ENCODE measurements around the gene EFCAB11. TPM values are rescaled to one million over a fixed set of nuclear protein-coding genes. Genes with fewer than 3 reads are reported as not detected.

EFCAB11 gene
- total RNA-seq, result 6.9 and 9.5 TPM in 2 replicates

GRCh38 chr14:89954070-89955021, at the start of gene EFCAB11:
EFCAB11 (minus strand) TSS chr14:89954730; CDS start chr14:89954660, 70 bp downstream.

GRCh38 chr14:89955745-89956660, 1.5 kb upstream of the EFCAB11 start, which contains the start of gene TDP1:
TDP1 (plus strand) TSS chr14:89955927; CDS start chr14:89963115, 7,188 bp downstream.

Other genes starting within 250 kb of the EFCAB11 start
- gene TDP1, start 1.2 kb upstream of the EFCAB11 start, total RNA-seq, result 22.9 and 31.6 TPM in 2 replicates
- gene KCNK13, start 107.3 kb upstream of the EFCAB11 start, total RNA-seq, result not detected in 2 replicates